Activated CD8-positive, alpha-beta memory T cell treated with anti-CD3 and anti-CD28 coated beads, Interleukin-2, amount 50 U/mL, for 48 hours (primary cell): Measurements from ENCODE around the gene SPDL1.
A peak's percentile ranks its signal among the peaks of the same experiment; 100 is the strongest.

ENCODE experiments used
- DNase-seq: peaks from one replicate; pipeline ENCODE4 v3.0.0-alpha.2; 2020

The SPDL1 gene

GRCh38 chr5:169583424-169584220, at the start of gene SPDL1:
SPDL1 (plus strand) TSS chr5:169583773; CDS start chr5:169588417, 4,644 bp downstream.
- DNase-seq, result peak; percentile 95

- DNase-seq, result no peak
These were observed 49.2 kb upstream of the SPDL1 start for GRCh38 chr5:169534311-169534880.

- DNase-seq, result no peak
These were observed 48.6 kb upstream of the SPDL1 start for GRCh38 chr5:169534939-169535338.

GRCh38 chr5:169538944-169539343, 44.6 kb upstream of the SPDL1 start:
- no peak for DNase-seq

GRCh38 chr5:169542811-169543210, 40.8 kb upstream of the SPDL1 start:
- DNase-seq, result no peak

- DNase-seq, result no peak
These were observed 39.2 kb upstream of the SPDL1 start for GRCh38 chr5:169544264-169544950.

- no peak for DNase-seq
These were observed 37.8 kb upstream of the SPDL1 start for GRCh38 chr5:169545762-169546161.

- DNase-seq, result no peak
These were observed 37.2 kb upstream of the SPDL1 start for GRCh38 chr5:169546346-169546745.

- no peak for DNase-seq
These were observed 36.1 kb upstream of the SPDL1 start for GRCh38 chr5:169547508-169547907.

GRCh38 chr5:169548315-169548714, 35.3 kb upstream of the SPDL1 start:
- DNase-seq, result no peak

GRCh38 chr5:169549453-169550100, 34.0 kb upstream of the SPDL1 start:
- DNase-seq, result no peak

GRCh38 chr5:169550227-169550626, 33.3 kb upstream of the SPDL1 start:
- no peak for DNase-seq

- no peak for DNase-seq
These were observed 32.4 kb upstream of the SPDL1 start for GRCh38 chr5:169551146-169551545.

GRCh38 chr5:169551696-169552095, 31.9 kb upstream of the SPDL1 start:
- no peak for DNase-seq

GRCh38 chr5:169554251-169554650, 29.3 kb upstream of the SPDL1 start:
- DNase-seq, result no peak

- no peak for DNase-seq
These were observed 25.7 kb upstream of the SPDL1 start for GRCh38 chr5:169557838-169558237.

GRCh38 chr5:169561893-169562292, 21.7 kb upstream of the SPDL1 start:
- no peak for DNase-seq

GRCh38 chr5:169563369-169563768, 20.2 kb upstream of the SPDL1 start:
- no peak for DNase-seq

- no peak for DNase-seq
These were observed 17.4 kb upstream of the SPDL1 start for GRCh38 chr5:169566202-169566601.

GRCh38 chr5:169567079-169567478, 16.5 kb upstream of the SPDL1 start:
- DNase-seq, result no peak

- DNase-seq, result no peak
These were observed 14.1 kb upstream of the SPDL1 start for GRCh38 chr5:169569513-169569912.

- no peak for DNase-seq
These were observed 12.2 kb upstream of the SPDL1 start for GRCh38 chr5:169571355-169571754.

GRCh38 chr5:169574134-169574646, 9.4 kb upstream of the SPDL1 start:
- DNase-seq, result no peak
